ENCODE data around the gene PSME2.
A peak's percentile ranks its signal among the peaks of the same experiment; 100 is the strongest.

The PSME2 gene

GRCh38 chr14:24121210-24121609 is 25.2 kb downstream of the PSME2 start:
- CTCF ChIA-PET: interaction anchor here (1.4 to 1.7 kb wide), 2 partner anchors 40 to 62 kb away, joined by 4 to 5 read pairs; partner anchors contain the start of gene IRF9
- H3K4me3 ChIP-seq (ENCODE audit: low read depth, low read length): no peak overlapping the region
- no peak for TF ChIP-seq CTCF (IDR thresholded peaks at IDR 0.05; ENCODE audit: insufficient read depth, low read length, missing control alignments)
- POLR2A ChIA-PET: no interaction called here
- no peak for DNase-seq (ENCODE audit: low read depth, low spot score)

GRCh38 chr14:24119691-24120090 is 26.7 kb downstream of the PSME2 start:
- no peak overlapping the region for H3K4me3 ChIP-seq (ENCODE audit: low read depth, low read length)
- no peak for DNase-seq (ENCODE audit: low read depth, low spot score)
- POLR2A ChIA-PET: no interaction called here
- TF ChIP-seq CTCF (IDR thresholded peaks at IDR 0.05; ENCODE audit: insufficient read depth, low read length, missing control alignments): no peak
- CTCF ChIA-PET: interaction anchor here (0.9 to 1.2 kb wide), 2 partner anchors 41 to 189 kb away, joined by 3 read pairs; partner anchors contain the start of gene IRF9

GRCh38 chr14:24117179-24117578 is 29.2 kb downstream of the PSME2 start:
- ChIA-PET CTCF (interaction anchor here (1.0 to 4.7 kb wide), 8 partner anchors 9 to 180 kb away, joined by 3 to 30 read pairs (median 8); partner anchors contain the start of gene IRF9), POLR2A (no interaction called here)
- no peak for DNase-seq (ENCODE audit: low read depth, low spot score)
- TF ChIP-seq CTCF (IDR thresholded peaks at IDR 0.05; ENCODE audit: insufficient read depth, low read length, missing control alignments): no peak
- H3K4me3 ChIP-seq (ENCODE audit: low read depth, low read length): no peak overlapping the region

- POLR2A ChIA-PET: no interaction called here
- no peak for DNase-seq (ENCODE audit: low read depth, low spot score)
- CTCF ChIA-PET: interaction anchor here (0.6 to 4.7 kb wide), 10 partner anchors 8 to 181 kb away, joined by 3 to 30 read pairs (median 3); partner anchors contain the start of gene IRF9
- H3K4me3 ChIP-seq (ENCODE audit: low read depth, low read length): no peak overlapping the region
- TF ChIP-seq CTCF (IDR thresholded peaks at IDR 0.05; ENCODE audit: insufficient read depth, low read length, missing control alignments): no peak
Measured at GRCh38 chr14:24116128-24116814, 30.1 kb downstream of the PSME2 start.

GRCh38 chr14:24115422-24116127 is 30.8 kb downstream of the PSME2 start:
- CTCF ChIA-PET: interaction anchor here (0.7 to 4.7 kb wide), 13 partner anchors 11 to 181 kb away, joined by 3 to 30 read pairs (median 5); partner anchors contain the start of genes CARMIL3, EMC9 and IRF9
- DNase-seq (ENCODE audit: low read depth, low spot score): no peak
- TF ChIP-seq CTCF (IDR thresholded peaks at IDR 0.05; ENCODE audit: insufficient read depth, low read length, missing control alignments): no peak
- H3K4me3 ChIP-seq (ENCODE audit: low read depth, low read length): peak overlapping the region; percentile 96
- POLR2A ChIA-PET: interaction anchor here (0.6 to 2.6 kb wide), 9 partner anchors 14 to 127 kb away, joined by 3 to 44 read pairs (median 5); partner anchors contain the start of genes CHMP4A, EMC9, IPO4 and PCK2

Data from AG04449 (cell line).